Rectal smooth muscle tissue (tissue), 1 donor: ENCODE measurements around the gene MRPL40.

ENCODE experiments used
- H3K27ac ChIP-seq: one replicate; pipeline ENCODE4 v1.7.0; 2013; ENCODE audit warnings: low read depth, low read length, inconsistent platforms
- H3K27me3 ChIP-seq: one replicate; pipeline ENCODE4 v1.7.0; 2013; ENCODE audit warnings: low read length; ENCODE audit not compliant: control insufficient read depth, insufficient read depth
- H3K36me3 ChIP-seq: one replicate; pipeline ENCODE4 v1.7.0; 2013; ENCODE audit warnings: low read length; ENCODE audit not compliant: control insufficient read depth, insufficient read depth
- H3K4me1 ChIP-seq: one replicate; pipeline ENCODE4 v1.7.0; 2013; ENCODE audit warnings: low read length; ENCODE audit not compliant: control insufficient read depth, insufficient read depth
- H3K4me3 ChIP-seq: one replicate; pipeline ENCODE4 v1.7.0; 2013; ENCODE audit warnings: low read length
- H3K9ac ChIP-seq: one replicate; pipeline ENCODE4 v1.7.0; 2013; ENCODE audit warnings: low read length

The MRPL40 gene

DNA sequence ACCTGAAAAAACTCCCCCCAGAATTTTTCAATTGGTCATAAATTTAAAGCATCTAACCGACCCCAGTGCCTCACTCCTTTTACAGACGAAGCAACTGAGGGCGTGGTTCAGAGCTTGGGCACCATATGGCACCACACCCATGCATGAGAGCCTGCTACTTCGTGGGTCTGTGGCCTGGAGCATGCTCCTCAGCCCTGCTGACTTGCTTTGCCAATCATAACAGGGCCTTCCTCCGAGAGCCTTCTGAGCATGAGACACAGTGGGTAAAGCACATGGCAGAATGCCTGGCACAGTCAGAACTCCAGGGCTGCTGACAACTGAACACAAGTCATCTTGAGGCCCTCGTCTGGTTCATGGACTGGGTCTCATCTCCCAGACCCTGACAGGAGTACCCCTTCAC lies 34.1 kb upstream of the MRPL40 start:
- Histone ChIP-seq H3K4me3 (no peak overlapping the region), H3K4me1 (no peaks in the 10 kb centered on the region), H3K9ac (no peak overlapping the region), H3K27me3 (no peaks in the 10 kb centered on the region), H3K27ac (no peak overlapping the region), H3K36me3 (peaks cover 34% of the 10 kb centered on the region)

DNA sequence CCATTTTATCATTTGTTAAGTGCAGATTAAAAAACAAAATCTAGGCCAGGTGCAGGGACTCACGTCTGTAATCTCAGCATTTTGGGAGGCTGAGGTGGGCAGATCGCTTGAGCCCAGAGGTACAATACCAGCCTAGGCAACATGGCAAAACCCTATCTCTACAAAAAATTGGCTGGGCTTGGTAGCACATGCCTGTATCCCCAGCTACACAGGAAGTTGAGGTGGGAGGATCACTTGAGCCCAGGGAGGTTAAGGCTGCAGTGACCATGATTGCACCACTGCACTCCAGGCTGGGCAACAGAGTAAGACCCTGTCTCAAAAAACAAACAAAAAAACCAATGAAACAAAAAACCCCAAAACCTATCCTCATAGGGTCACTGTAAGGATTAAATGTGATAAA lies 33.7 kb upstream of the MRPL40 start:
- Histone ChIP-seq H3K4me3 (no peak overlapping the region), H3K27me3 (no peaks in the 10 kb centered on the region), H3K4me1 (no peaks in the 10 kb centered on the region), H3K27ac (no peak overlapping the region), H3K9ac (no peak overlapping the region), H3K36me3 (peaks cover 34% of the 10 kb centered on the region)

DNA sequence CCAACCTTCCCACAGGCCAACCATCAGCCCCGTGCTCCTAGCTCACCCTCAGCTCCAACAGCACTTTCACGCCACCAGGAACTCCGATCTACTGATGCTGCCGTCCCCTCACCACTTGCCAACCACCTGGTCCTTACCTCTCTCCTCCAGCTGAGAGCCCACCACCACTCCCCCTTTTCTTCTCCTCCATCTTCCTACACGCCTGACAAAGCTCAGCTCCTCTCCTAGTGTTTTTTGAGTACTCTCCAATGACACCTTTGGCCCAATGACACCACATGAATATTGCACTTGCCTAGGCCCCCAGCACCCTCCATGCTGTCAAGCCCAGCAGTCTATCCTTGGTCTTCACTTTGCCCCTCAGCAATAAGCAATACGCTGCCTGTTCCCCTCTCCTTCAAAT lies 31.5 kb upstream of the MRPL40 start:
- no peak overlapping the region for H3K27ac ChIP-seq
- H3K4me1 ChIP-seq = no peaks in the 10 kb centered on the region
- no peak overlapping the region for H3K9ac ChIP-seq
- no peaks in the 10 kb centered on the region for H3K27me3 ChIP-seq
- H3K4me3 ChIP-seq = no peak overlapping the region
- peaks cover 26% of the 10 kb centered on the region for H3K36me3 ChIP-seq

GRCh38 chr22:19401483-19401882 lies 30.9 kb upstream of the MRPL40 start:
- H3K36me3 ChIP-seq = peaks cover 28% of the 10 kb centered on the region
- no peaks in the 10 kb centered on the region for H3K27me3 ChIP-seq

DNA sequence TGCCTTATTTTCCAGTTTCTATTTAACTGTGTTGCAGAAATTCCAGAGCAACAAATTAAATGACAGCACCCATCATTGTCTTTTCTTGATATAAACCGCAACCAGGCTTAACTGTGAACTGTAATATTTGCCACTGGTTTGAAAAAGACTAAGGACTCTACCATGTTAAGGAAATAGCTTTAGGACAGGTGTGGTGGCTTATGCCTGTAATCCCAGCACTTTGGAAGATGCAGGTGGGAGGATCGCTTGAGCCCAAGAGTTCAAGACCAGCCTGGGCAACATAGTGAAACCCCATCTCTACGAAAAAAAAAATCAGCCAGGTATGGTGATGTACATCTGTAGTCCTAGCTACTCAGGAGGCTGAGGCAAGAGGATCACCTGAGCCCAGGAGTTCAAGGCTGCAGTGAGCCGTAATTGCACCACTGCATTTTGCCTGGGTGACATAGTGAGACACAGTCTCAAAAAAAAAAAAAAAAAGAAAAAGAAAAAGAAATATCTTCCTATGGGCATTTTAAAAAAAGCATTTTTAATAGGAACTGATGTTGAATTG lies 29.6 kb upstream of the MRPL40 start:
- Histone ChIP-seq H3K27me3 (no peaks in the 10 kb centered on the region), H3K36me3 (peaks cover 20% of the 10 kb centered on the region), H3K4me1 (no peaks in the 10 kb centered on the region), H3K27ac (no peak overlapping the region), H3K4me3 (no peak overlapping the region), H3K9ac (no peak overlapping the region)

More at GRCh38 chr22:19401483-19401882, 30.9 kb upstream of the MRPL40 start:
- no peak overlapping the region for H3K27ac ChIP-seq
- no peak overlapping the region for H3K9ac ChIP-seq
- no peak overlapping the region for H3K4me3 ChIP-seq
- no peaks in the 10 kb centered on the region for H3K4me1 ChIP-seq

- no peak overlapping the region for H3K27ac ChIP-seq
- peaks cover 17% of the 10 kb centered on the region for H3K36me3 ChIP-seq
- H3K4me3 ChIP-seq = no peak overlapping the region
- H3K4me1 ChIP-seq = no peaks in the 10 kb centered on the region
- H3K27me3 ChIP-seq = no peaks in the 10 kb centered on the region
- H3K9ac ChIP-seq = no peak overlapping the region
Measured at GRCh38 chr22:19404676-19405075, 27.7 kb upstream of the MRPL40 start.

DNA sequence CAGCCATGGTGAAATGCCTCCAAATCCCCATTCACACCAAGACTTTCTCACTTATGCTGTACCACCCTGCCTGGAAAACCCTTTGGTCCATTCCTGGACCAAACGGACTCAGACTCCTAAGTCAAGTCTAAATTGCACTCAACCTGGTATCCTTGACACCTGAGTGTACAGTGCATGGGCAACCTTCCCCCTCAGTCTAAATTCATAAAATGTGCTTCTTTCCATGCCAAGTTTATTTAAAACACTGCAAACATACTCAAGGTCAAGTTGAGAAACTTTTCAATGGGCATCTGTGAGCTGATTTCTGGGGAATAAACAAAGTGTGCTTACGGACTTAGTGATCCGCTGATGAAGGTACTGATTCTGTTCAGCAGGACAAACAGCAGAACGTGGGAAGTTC lies 27.2 kb upstream of the MRPL40 start:
- Histone ChIP-seq H3K27ac (no peak overlapping the region), H3K4me1 (no peaks in the 10 kb centered on the region), H3K36me3 (peaks cover 17% of the 10 kb centered on the region), H3K27me3 (no peaks in the 10 kb centered on the region), H3K9ac (no peak overlapping the region), H3K4me3 (no peak overlapping the region)

DNA sequence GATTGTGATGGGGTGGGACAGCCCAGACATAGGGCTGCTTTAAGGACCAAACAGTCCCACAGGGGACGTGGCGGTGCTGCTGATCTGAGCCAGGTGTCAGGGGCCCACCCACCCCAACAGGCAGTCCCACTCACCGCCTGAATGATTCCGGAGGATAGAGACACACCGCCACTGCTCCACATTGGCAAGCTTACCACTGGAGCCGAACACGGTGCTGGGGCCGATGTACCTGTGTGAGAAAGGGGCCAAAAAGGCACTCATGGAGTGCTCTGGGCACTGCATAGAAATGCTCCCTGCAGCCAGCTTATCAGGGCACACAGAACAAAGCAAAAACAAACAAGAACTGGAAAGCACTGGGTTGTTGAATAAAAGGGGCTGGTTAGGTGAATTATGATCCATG lies 26.7 kb upstream of the MRPL40 start:
- Histone ChIP-seq H3K27me3 (no peaks in the 10 kb centered on the region), H3K4me1 (no peaks in the 10 kb centered on the region), H3K9ac (no peak overlapping the region), H3K36me3 (peaks cover 17% of the 10 kb centered on the region), H3K4me3 (no peak overlapping the region), H3K27ac (no peak overlapping the region)

GRCh38 chr22:19406281-19406811 lies 26.0 kb upstream of the MRPL40 start:
- Histone ChIP-seq H3K4me3 (no peak overlapping the region), H3K4me1 (no peaks in the 10 kb centered on the region), H3K9ac (no peak overlapping the region), H3K27ac (no peak overlapping the region), H3K36me3 (peaks cover 15% of the 10 kb centered on the region), H3K27me3 (no peaks in the 10 kb centered on the region)

GRCh38 chr22:19406846-19407245 lies 25.5 kb upstream of the MRPL40 start:
- Histone ChIP-seq H3K27me3 (no peaks in the 10 kb centered on the region), H3K9ac (no peak overlapping the region), H3K4me1 (no peaks in the 10 kb centered on the region), H3K36me3 (peaks cover 12% of the 10 kb centered on the region), H3K4me3 (no peak overlapping the region), H3K27ac (no peak overlapping the region)

DNA sequence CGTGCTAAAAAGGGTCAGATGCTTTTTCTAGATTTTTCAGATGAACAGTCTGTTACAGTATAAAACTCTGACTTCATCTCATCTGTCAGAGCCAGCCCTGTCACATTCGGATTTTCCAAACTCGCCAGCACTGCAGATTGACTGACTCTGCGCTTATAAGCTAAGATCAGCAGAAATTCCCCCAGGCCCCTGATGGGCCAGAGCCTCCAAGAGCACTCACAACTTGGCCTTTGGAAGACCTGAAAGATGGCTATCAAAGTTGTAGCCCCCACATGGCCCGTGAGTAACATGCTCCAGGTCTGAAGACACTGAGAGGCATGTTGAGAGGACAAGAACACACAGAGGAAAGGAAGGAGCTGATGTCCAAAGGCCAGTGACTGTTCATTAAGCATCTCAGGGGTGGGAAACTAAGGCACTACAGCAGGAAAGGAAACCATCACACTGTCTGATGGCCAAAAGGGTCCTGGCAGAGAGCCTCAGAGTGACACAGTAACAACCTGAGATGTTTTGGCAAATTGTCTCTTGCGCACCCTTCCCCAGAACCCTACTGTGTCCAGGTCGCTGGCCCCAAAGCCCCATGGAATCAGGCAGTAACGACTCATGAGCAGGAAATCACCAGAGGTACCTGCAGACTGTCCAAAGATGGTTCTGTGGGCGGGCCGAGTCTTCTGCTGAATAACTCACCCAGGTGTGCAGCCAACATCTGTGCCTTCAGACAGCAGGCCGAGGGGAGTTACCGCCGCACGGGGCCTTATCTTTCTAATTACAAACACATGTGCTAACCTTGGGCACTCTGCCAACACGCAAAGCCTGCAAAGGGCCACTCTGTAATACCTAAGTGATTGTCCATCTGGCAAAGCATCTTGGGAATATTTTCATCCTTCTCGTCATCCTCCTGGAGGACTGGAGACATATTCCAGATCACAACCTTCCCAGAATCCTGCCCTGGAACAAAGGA lies 24.4 kb upstream of the MRPL40 start:
- Histone ChIP-seq H3K4me1 (no peaks in the 10 kb centered on the region), H3K36me3 (peaks cover 12% of the 10 kb centered on the region), H3K4me3 (no peak overlapping the region), H3K27me3 (no peaks in the 10 kb centered on the region), H3K9ac (no peak overlapping the region), H3K27ac (no peak overlapping the region)

GRCh38 chr22:19410941-19411689 lies 21.2 kb upstream of the MRPL40 start:
- H3K36me3 ChIP-seq = peaks cover 5% of the 10 kb centered on the region
- H3K4me3 ChIP-seq = no peak overlapping the region
- no peak overlapping the region for H3K27ac ChIP-seq
- H3K27me3 ChIP-seq = no peaks in the 10 kb centered on the region
- no peak overlapping the region for H3K9ac ChIP-seq
- no peaks in the 10 kb centered on the region for H3K4me1 ChIP-seq
